SK-N-SH (cell line): Measurements from ENCODE around the gene TNFRSF1A.

Experiments used
- CTCF ChIP-seq: fragments of 200-600 bp; sonication (generic); IDR thresholded peaks from 2 replicates; pipeline ENCODE4 v1.6.1; 2017; ENCODE audit warnings: antibody characterized with exemption, mild to moderate bottlenecking, moderate library complexity
- EP300 ChIP-seq, 2 experiments: IDR thresholded peaks; 2 replicates each; pipeline versions ENCODE4 v1.4.0 to v1.6.1; 2012; ENCODE audit warnings: borderline replicate concordance in 1 of 2, low read depth in 1 of 2, low read length in 1 of 2
- GABPA ChIP-seq: IDR thresholded peaks from 2 replicates; pipeline ENCODE4 v1.4.0; 2012; ENCODE audit warnings: low read depth, mild to moderate bottlenecking
- JUND ChIP-seq: IDR thresholded peaks from 2 replicates; pipeline ENCODE4 v1.4.0; 2012
- MEF2A ChIP-seq: IDR thresholded peaks from 2 replicates; pipeline ENCODE4 v1.4.0; 2012; ENCODE audit warnings: low read depth, borderline replicate concordance
- NFIC ChIP-seq: IDR thresholded peaks from 2 replicates; pipeline ENCODE4 v1.4.0; 2012; ENCODE audit warnings: borderline replicate concordance
- POLR2AphosphoS5 ChIP-seq: IDR thresholded peaks from 2 replicates; pipeline ENCODE4 v1.6.1; 2012; ENCODE audit warnings: low read depth, low read length
- RAD21 ChIP-seq: IDR thresholded peaks from 2 replicates; pipeline ENCODE4 v1.6.1; 2012; ENCODE audit warnings: mild to moderate bottlenecking, low read length
- RCOR1 ChIP-seq: fragments of 150-350 bp; IDR thresholded peaks from 2 replicates; pipeline ENCODE4 v1.6.1; 2017; ENCODE audit warnings: antibody characterized with exemption, low read length
- REST ChIP-seq: IDR thresholded peaks from 2 replicates; pipeline ENCODE4 v1.6.1; 2012; ENCODE audit warnings: mild to moderate bottlenecking, low read depth, low read length, moderate library complexity
- TEAD4 ChIP-seq: IDR thresholded peaks from 2 replicates; pipeline ENCODE4 v1.4.0; 2012; ENCODE audit warnings: mild to moderate bottlenecking, borderline replicate concordance; ENCODE audit not compliant: insufficient read depth

GRCh38 chr12:6390084-6390799 lies 48.4 kb upstream of the TNFRSF1A start:
- TF ChIP-seq CTCF = no peak
- no peak for TF ChIP-seq NFIC
- no peak for TF ChIP-seq REST
- no peak for TF ChIP-seq GABPA
- no peak for TF ChIP-seq MEF2A
- TF ChIP-seq TEAD4 = no peak
- TF ChIP-seq POLR2AphosphoS5 = no peak
- TF ChIP-seq EP300 (IDR thresholded peaks at IDR 0.05; ENCODE audit: borderline replicate concordance in 1 of 2, low read depth in 1 of 2, low read length in 1 of 2) = no peak
- no peak for TF ChIP-seq RAD21
- no peak for TF ChIP-seq JUND
- no peak for TF ChIP-seq RCOR1
